Stimulated activated naive B cell treated with anti-CD40 and anti-IgM and Interleukin-4, amounts not matched to agents 10 μg/mL and 1 μg/mL and 100 μg/mL, for 72 hours (primary cell): ENCODE results near the gene UNC119B.

ENCODE experiments used
- ATAC-seq, 2 donors: fragments of 150-1000 bp; cut with Tn5 transposase; replicated peaks; 2 replicates each; pipeline ENCODE4 v1.10.0; 2021; ENCODE audit warnings: moderate library complexity in 1 of 2
- DNase-seq: peaks from one replicate; pipeline ENCODE4 v3.0.0; 2021
- H3K27ac Mint-ChIP-seq: one replicate; pipeline ENCODE4 v1.8.0; 2022; ENCODE audit warnings: mild to moderate bottlenecking, mixed read lengths
- H3K27me3 Mint-ChIP-seq, 2 donors: one replicate each; pipeline ENCODE4 v1.8.0; 2022; ENCODE audit warnings: mixed read lengths in 2 of 2
- H3K36me3 Mint-ChIP-seq, 2 donors: one replicate each; pipeline ENCODE4 v1.8.0; 2022; ENCODE audit warnings: mixed read lengths in 2 of 2, mild to moderate bottlenecking in 1 of 2
- H3K4me1 Mint-ChIP-seq, 2 donors: one replicate each; pipeline ENCODE4 v1.8.0; 2022; ENCODE audit warnings: mixed read lengths in 2 of 2, mild to moderate bottlenecking in 1 of 2
- H3K4me3 Mint-ChIP-seq, 2 donors: one replicate each; pipeline ENCODE4 v1.8.0; 2022; ENCODE audit warnings: mild to moderate bottlenecking in 2 of 2, mixed read lengths in 2 of 2, moderate library complexity in 1 of 2
- H3K9me3 Mint-ChIP-seq, 2 donors: one replicate each; pipeline ENCODE4 v1.8.0; 2022; ENCODE audit warnings: mixed read lengths in 2 of 2, mild to moderate bottlenecking in 1 of 2

UNC119B gene

DNA sequence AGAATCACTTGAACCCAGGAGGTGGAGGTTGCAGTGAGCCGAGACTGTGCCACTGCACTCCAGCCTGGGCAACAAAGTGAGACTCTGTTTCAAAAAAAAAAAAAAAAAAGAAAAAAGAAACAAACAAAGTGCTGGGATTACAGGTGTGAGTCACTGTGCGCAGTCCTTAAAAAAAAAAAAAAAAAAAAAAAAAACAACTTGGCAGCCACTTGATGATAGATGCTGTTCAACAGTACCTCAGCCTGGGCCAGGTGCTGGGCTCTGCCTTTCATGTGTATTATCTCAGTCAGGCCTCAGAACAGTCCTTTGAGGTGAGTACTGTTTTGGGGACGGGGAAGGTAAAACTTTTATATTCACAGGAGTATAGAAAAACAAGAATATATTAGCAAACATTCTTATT lies 24.9 kb downstream of the UNC119B start:
- no peaks in the 10 kb centered on the region for H3K4me1 Mint-ChIP-seq
- peaks cover 11 to 12% of the 10 kb centered on the region in 2 donors for H3K36me3 Mint-ChIP-seq
- no peak overlapping the region for H3K27ac Mint-ChIP-seq
- no peaks in the 10 kb centered on the region for H3K27me3 Mint-ChIP-seq
- no peaks in the 10 kb centered on the region for H3K9me3 Mint-ChIP-seq
- no peak overlapping the region for H3K4me3 Mint-ChIP-seq
- no peak for DNase-seq
- no peak for ATAC-seq

DNA sequence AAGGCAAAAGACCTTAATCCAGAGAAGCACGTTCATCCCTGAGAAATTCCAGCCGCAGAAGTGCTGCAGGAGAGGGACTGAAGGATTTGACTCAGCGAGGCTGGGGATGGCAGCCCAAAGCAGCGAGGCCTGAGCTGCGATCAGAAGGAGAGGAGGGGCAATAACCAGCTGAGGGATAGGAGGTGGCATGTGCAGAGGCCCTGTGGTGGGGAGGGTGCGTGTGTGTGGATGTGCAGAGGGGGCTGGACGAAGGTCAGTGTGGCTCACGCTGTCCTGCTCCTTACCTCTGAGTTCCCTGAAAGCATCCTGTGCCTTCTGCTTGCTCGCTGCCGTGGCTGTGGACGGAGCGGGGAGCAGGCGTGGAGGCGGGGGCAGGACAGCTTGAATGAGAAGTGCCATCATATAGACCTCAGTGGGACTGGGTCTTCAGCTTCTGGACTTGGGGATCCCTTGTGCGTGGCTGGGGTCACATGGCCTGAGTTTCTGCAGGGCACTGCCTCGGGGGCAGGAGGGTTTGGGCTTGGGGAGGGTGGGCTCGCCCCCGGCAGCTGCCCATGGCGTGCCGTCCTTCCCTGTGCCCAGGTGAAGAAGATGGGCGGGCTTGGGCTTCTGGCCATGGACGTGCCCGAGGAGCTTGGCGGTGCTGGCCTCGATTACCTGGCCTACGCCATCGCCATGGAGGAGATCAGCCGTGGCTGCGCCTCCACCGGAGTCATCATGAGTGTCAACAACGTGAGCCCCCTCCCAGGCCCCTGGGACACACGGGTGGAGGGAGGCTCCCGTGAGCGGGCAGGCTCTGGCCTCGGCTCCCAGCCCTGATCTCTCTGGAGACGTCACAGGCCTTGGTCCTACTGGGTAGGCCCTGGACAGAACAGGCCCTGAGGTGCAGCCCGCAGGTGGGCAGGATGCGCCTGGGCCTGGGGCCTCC lies 26.4 kb downstream of the UNC119B start:
- H3K27ac Mint-ChIP-seq, result no peak overlapping the region
- no peaks in the 10 kb centered on the region for H3K9me3 Mint-ChIP-seq
- H3K4me3 Mint-ChIP-seq, result no peak overlapping the region
- H3K27me3 Mint-ChIP-seq, result no peaks in the 10 kb centered on the region
- H3K4me1 Mint-ChIP-seq, result no peaks in the 10 kb centered on the region
- peaks cover 7 to 9% of the 10 kb centered on the region in 2 donors for H3K36me3 Mint-ChIP-seq
- DNase-seq (no peak), ATAC-seq (no peak)

DNA sequence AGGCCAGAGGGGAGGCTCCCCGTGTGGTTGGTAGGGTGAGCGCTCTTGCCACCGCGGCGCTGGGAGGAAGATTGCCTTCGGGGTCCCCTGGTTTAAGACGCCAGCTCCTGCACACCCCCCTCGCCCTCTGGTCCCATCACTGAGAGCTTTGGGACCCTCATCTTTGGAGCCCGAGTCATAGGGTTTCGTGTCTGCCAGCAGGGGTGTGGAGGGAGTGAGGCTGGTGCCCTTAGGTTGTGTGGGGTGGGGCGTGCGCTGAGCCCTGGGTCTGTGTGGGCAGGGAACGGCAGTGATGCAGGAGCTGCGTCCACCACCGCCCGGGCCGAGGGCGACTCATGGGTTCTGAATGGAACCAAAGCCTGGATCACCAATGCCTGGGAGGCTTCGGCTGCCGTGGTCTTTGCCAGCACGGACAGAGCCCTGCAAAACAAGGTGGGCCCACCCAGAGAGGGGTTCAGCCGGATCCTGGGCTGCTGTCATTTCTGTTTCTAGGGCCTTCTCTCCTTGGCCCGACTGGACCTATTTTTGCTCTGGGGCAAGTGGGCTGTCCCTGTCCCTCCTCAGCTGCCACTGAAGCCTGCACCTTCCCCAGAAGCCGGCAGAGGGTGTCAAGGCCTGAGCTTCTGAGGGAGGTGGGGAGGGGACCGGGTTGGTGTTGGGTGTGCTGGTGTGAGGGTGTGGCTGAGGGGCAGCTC lies 27.4 kb downstream of the UNC119B start:
- no peak overlapping the region for H3K4me3 Mint-ChIP-seq
- no peaks in the 10 kb centered on the region for H3K4me1 Mint-ChIP-seq
- no peaks in the 10 kb centered on the region for H3K27me3 Mint-ChIP-seq
- DNase-seq (no peak), ATAC-seq (no peak)
- peaks cover 2 to 9% of the 10 kb centered on the region in 2 donors for H3K36me3 Mint-ChIP-seq
- H3K27ac Mint-ChIP-seq, result no peak overlapping the region
- H3K9me3 Mint-ChIP-seq, result no peaks in the 10 kb centered on the region

DNA sequence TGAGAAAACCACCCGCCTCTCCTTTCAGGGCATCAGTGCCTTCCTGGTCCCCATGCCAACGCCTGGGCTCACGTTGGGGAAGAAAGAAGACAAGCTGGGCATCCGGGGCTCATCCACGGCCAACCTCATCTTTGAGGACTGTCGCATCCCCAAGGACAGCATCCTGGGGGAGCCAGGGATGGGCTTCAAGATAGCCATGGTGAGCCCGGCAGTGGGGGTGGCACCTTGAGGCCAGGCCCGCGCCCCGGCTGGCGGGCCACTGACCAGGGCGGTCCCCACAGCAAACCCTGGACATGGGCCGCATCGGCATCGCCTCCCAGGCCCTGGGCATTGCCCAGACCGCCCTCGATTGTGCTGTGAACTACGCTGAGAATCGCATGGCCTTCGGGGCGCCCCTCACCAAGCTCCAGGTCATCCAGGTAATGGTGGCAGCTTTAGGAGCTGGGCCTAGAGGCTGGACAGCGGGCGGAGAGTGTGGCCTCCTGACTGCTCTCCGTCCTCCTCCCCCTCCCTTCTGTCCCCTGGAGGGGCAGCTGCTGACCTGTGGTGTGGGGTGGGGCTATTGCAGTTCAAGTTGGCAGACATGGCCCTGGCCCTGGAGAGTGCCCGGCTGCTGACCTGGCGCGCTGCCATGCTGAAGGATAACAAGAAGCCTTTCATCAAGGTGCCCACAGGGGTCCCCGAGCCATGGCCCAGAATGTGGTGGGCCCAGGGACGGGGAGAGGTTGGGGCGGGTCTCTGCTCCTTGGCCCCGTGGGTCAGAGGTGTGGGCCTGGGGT lies 28.2 kb downstream of the UNC119B start:
- DNase-seq (no peak), ATAC-seq (no peak)
- Mint-ChIP-seq H3K9me3 (no peaks in the 10 kb centered on the region), H3K27me3 (no peaks in the 10 kb centered on the region), H3K4me3 (no peak overlapping the region), H3K36me3 (peaks cover 2 to 9% of the 10 kb centered on the region in 2 donors), H3K27ac (no peak overlapping the region), H3K4me1 (no peaks in the 10 kb centered on the region)

- Mint-ChIP-seq H3K9me3 (no peaks in the 10 kb centered on the region), H3K27me3 (no peaks in the 10 kb centered on the region), H3K4me3 (no peak overlapping the region), H3K36me3 (peaks cover under 1 to 5% of the 10 kb centered on the region in 2 donors), H3K4me1 (no peaks in the 10 kb centered on the region), H3K27ac (no peak overlapping the region)
- DNase-seq, result no peak
- ATAC-seq, result no peak
Observed at GRCh38 chr12:120739031-120739762, 28.9 kb downstream of the UNC119B start.

DNA sequence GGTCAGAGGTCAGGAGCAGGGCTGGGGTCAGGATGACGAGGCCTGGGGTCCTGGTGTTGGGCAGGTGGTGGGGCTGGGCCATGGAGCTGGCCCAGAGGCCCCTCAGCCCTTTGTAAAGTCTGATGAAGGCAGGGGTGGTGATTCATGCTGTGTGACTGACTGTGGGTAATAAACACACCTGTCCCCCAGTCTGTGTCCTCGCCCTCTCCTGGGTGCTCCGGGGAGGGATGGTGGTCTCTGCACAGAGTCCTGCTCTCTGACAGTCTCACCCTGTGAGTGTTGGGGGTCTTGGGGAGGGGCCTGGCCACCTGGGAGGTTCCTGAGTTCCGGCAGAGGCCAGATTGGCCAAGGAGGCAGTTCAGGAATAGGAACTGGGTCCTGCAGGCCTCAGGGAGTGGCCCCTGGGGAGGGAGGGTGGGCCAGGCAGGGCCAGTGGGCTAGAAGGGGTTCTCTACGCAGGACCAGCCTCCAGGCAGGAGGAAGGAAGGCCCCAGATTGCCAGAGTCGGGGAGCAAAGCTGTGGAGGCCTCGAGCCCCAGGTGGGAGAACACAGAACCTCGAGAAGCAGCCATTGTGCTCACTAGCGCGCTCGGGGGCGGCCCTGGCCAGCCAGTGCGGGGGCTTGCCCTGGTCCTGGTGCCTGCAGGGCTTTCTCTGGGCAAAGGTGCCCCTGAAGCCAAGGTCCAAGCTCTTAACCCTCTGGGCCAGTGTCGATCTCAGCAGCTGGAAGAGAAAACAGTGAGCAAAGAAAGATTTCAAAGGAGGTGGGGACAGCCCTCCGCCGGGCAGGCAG lies 29.8 kb downstream of the UNC119B start:
- no peak for ATAC-seq
- H3K27ac Mint-ChIP-seq, result no peak overlapping the region

DNA sequence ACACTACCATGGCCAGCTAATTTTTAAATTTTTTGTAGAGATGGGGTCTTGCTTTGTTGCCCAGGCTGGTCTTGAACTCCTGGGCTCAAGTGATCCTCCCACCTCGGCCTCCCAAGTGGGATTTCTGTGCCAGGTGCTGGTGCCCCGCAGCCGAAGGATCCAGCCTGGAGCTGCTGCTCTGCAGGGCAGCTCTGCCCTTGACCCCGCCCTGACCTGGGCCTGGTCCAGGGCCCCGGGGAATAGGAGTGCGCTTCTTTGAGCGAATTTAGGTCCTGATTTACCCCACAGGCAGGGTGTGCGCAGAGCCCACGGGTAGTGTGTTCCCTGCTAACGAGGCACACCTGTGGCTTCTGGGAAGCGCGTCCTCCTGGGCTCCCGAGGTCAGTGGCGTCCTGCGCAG lies 30.6 kb downstream of the UNC119B start:
- H3K27me3 Mint-ChIP-seq, result no peaks in the 10 kb centered on the region
- ATAC-seq, result no peak
- DNase-seq, result no peak
- no peaks in the 10 kb centered on the region for H3K4me1 Mint-ChIP-seq
- no peak overlapping the region for H3K27ac Mint-ChIP-seq
- H3K36me3 Mint-ChIP-seq, result peaks cover 0 to 3% of the 10 kb centered on the region in 2 donors
- no peak overlapping the region for H3K4me3 Mint-ChIP-seq
- no peaks in the 10 kb centered on the region for H3K9me3 Mint-ChIP-seq

More for the DNA sequence above, 29.8 kb downstream of the UNC119B start:
- H3K4me3 Mint-ChIP-seq, result no peak overlapping the region
- H3K9me3 Mint-ChIP-seq, result no peaks in the 10 kb centered on the region
- peaks cover 0 to 3% of the 10 kb centered on the region in 2 donors for H3K36me3 Mint-ChIP-seq
- DNase-seq, result no peak
- H3K27me3 Mint-ChIP-seq, result no peaks in the 10 kb centered on the region
- H3K4me1 Mint-ChIP-seq, result no peaks in the 10 kb centered on the region

GRCh38 chr12:120741476-120742421 lies 31.5 kb downstream of the UNC119B start:
- Mint-ChIP-seq H3K9me3 (no peaks in the 10 kb centered on the region), H3K4me1 (no peaks in the 10 kb centered on the region), H3K27me3 (no peaks in the 10 kb centered on the region), H3K4me3 (no peak overlapping the region), H3K27ac (no peak overlapping the region), H3K36me3 (peaks cover 0 to 3% of the 10 kb centered on the region in 2 donors)
- ATAC-seq, result no peak
- DNase-seq, result no peak

DNA sequence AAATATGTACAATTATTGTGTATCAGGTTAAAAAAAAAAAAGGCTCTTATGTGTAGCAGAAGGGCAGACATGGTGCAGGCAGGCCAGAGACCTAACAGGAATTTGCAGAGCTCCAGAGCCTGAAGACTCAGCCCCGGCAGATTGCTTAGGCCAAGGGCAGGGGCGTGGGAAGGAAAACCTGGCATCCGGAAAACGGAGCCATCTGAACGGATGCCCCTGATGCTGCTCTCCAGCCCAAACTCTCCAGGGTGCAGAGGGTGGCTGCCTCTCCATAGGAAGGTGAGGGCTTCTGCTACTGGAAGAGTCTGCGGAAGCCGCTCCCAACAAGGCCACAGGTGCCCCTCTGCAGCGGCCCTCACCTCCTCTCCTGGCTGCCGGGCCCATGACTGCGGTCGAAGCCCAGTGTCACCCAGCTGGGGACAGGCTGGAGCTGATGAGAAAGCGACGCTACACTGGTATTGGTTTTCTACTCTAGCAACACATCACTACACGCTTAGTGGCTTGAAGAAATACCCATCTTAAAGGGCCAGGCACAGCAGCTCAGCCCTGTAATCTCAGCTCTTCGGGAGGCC lies 34.8 kb downstream of the UNC119B start:
- Mint-ChIP-seq H3K4me1 (no peaks in the 10 kb centered on the region), H3K9me3 (no peaks in the 10 kb centered on the region), H3K4me3 (no peak overlapping the region)

DNA sequence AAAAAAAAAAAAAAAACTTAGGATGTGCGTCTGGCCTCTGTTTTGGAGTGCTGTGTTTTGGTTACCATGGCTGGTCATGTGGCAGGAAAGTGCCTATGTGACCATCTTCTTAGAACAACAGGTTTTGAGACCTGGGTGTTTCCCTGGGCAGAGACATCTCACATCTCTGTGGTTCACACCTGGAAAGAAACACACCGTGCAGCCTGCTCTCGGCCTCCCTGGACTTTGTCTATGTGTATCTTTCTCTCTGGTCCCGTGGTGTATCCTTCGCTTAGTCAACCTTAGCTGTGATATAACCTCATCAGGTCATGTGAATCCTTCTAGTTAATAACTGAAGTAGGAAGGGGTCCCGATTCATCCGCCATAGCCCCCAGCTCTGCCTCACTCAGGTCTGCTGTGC lies 38.0 kb downstream of the UNC119B start:
- no peaks in the 10 kb centered on the region for H3K9me3 Mint-ChIP-seq
- H3K36me3 Mint-ChIP-seq, result no peaks in the 10 kb centered on the region
- no peak overlapping the region for H3K4me3 Mint-ChIP-seq
- H3K4me1 Mint-ChIP-seq, result no peaks in the 10 kb centered on the region
- DNase-seq (no peak), ATAC-seq (no peak)
- no peak overlapping the region for H3K27ac Mint-ChIP-seq
- peaks cover 4 to 5% of the 10 kb centered on the region in 2 donors for H3K27me3 Mint-ChIP-seq

More for the DNA sequence above, 34.8 kb downstream of the UNC119B start:
- Mint-ChIP-seq H3K27ac (no peak overlapping the region), H3K27me3 (no peaks in the 10 kb centered on the region), H3K36me3 (peaks cover 0 to 3% of the 10 kb centered on the region in 2 donors)
- DNase-seq (no peak), ATAC-seq (no peak)

DNA sequence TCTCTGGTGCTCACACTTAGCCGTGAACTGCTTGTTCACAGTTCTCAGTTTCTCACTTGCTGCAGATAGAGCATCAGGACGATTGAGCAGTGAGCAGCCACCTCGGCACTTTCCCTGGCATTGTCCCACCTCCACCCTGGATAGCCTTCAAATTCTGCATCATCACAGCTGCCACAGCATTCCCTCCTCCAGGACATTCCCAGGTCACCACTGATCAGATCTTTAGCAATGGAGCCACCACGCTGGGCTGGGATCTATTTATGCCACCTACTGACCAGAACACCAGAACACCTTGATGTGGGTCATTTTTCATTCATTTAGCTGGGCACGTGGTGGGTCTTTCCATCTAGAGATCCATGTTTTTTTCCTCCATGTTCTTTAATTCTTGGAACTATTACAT lies 39.0 kb downstream of the UNC119B start:
- DNase-seq (no peak), ATAC-seq (no peak)
- Mint-ChIP-seq H3K9me3 (peaks cover 2 to 5% of the 10 kb centered on the region in 2 donors), H3K27me3 (peaks cover 5 to 9% of the 10 kb centered on the region in 2 donors), H3K4me1 (peaks cover 0 to 2% of the 10 kb centered on the region in 2 donors), H3K27ac (no peak overlapping the region), H3K4me3 (no peak overlapping the region), H3K36me3 (peaks cover 2 to 4% of the 10 kb centered on the region in 2 donors)

- peaks cover 5 to 13% of the 10 kb centered on the region in 2 donors for H3K36me3 Mint-ChIP-seq
- peaks cover 6 to 7% of the 10 kb centered on the region in 2 donors for H3K4me1 Mint-ChIP-seq
- no peak overlapping the region for H3K4me3 Mint-ChIP-seq
- H3K27ac Mint-ChIP-seq, result no peak overlapping the region
- no peak for DNase-seq
- peaks cover 5 to 9% of the 10 kb centered on the region in 2 donors for H3K27me3 Mint-ChIP-seq
- H3K9me3 Mint-ChIP-seq, result peaks cover 7 to 14% of the 10 kb centered on the region in 2 donors
- ATAC-seq, result no peak
Observed at GRCh38 chr12:120750806-120751205, 40.5 kb downstream of the UNC119B start.
